Liver (tissue), 9 donors: ENCODE results near the gene CCDC116. TPM values are rescaled to one million over a fixed set of nuclear protein-coding genes. Genes with fewer than 3 reads are reported as not detected.
"Not testable (repeated sequence)": the region's sequence is repeated elsewhere in the genome, so short reads cannot be mapped to it uniquely, and the experiment has no call there.

ENCODE experiments used
- DNase-seq: peaks from one replicate; pipeline ENCODE4 v3.0.0-alpha.2; 2017; ENCODE audit warnings: low spot score
- H3K27ac ChIP-seq, 2 donors: one replicate each; pipeline ENCODE4 v1.7.0; 2013; ENCODE audit warnings: inconsistent platforms in 2 of 2, low read length in 2 of 2, control low read depth in 1 of 2, low read depth in 1 of 2, mild to moderate bottlenecking in 1 of 2
- H3K27me3 ChIP-seq, 4 donors: one replicate each; pipeline versions ENCODE4 v1.6.1 to v1.7.0; 2013; ENCODE audit warnings: low read length in 3 of 4, inconsistent platforms in 1 of 4, mild to moderate bottlenecking in 1 of 4, moderate library complexity in 1 of 4; ENCODE audit not compliant: control insufficient read depth in 4 of 4, insufficient read depth in 4 of 4
- H3K36me3 ChIP-seq, 4 donors: one replicate each; pipeline versions ENCODE4 v1.6.1 to v1.7.0; 2013; ENCODE audit warnings: low read length in 3 of 4, mild to moderate bottlenecking in 3 of 4, low read depth in 1 of 4, moderate library complexity in 1 of 4; ENCODE audit not compliant: control insufficient read depth in 4 of 4, insufficient read depth in 3 of 4
- H3K4me1 ChIP-seq, 4 donors: one replicate each; pipeline versions ENCODE4 v1.6.1 to v1.7.0; 2013; ENCODE audit warnings: low read length in 3 of 4, mild to moderate bottlenecking in 3 of 4, moderate library complexity in 1 of 4; ENCODE audit not compliant: control insufficient read depth in 4 of 4, insufficient read depth in 4 of 4
- H3K4me3 ChIP-seq, 3 donors: one replicate each; pipeline versions ENCODE4 v1.6.1 to v1.7.0; 2013; ENCODE audit warnings: low read length in 3 of 3, control low read depth in 1 of 3, low read depth in 1 of 3, mild to moderate bottlenecking in 1 of 3
- H3K9ac ChIP-seq, 2 donors: one replicate each; pipeline ENCODE4 v1.7.0; 2013; ENCODE audit warnings: low read length in 2 of 2, mild to moderate bottlenecking in 2 of 2, moderate library complexity in 2 of 2, control low read depth in 1 of 2, low read depth in 1 of 2
- H3K9me3 ChIP-seq, 4 donors: one replicate each; pipeline versions ENCODE4 v1.6.1 to v1.7.0; 2013; ENCODE audit warnings: low read length in 3 of 4; ENCODE audit not compliant: control insufficient read depth in 4 of 4
- ATF3 ChIP-seq: IDR thresholded peaks from 2 replicates; pipeline ENCODE4 v1.6.1; 2016; ENCODE audit warnings: antibody characterized with exemption
- EGR1 ChIP-seq, 2 donors: IDR thresholded peaks; 2 replicates each; pipeline ENCODE4 v1.6.1; 2016 to 2018; ENCODE audit warnings: antibody characterized with exemption in 2 of 2, low read depth in 2 of 2
- FOXA1 ChIP-seq: IDR thresholded peaks from 2 replicates; pipeline ENCODE4 v1.6.1; 2016; ENCODE audit warnings: antibody characterized with exemption
- FOXA2 ChIP-seq: IDR thresholded peaks from 2 replicates; pipeline ENCODE4 v1.6.1; 2016; ENCODE audit warnings: antibody characterized with exemption
- HNF4A ChIP-seq, 2 donors: conservative IDR thresholded peaks; 2 replicates each; pipeline ENCODE4 v1.6.1; 2016; ENCODE audit warnings: antibody characterized with exemption in 2 of 2, mild to moderate bottlenecking in 2 of 2
- HNF4G ChIP-seq: IDR thresholded peaks from 2 replicates; pipeline ENCODE4 v1.6.1; 2016; ENCODE audit warnings: antibody characterized with exemption
- NR2F2 ChIP-seq: IDR thresholded peaks from 2 replicates; pipeline ENCODE4 v1.6.1; 2016; ENCODE audit warnings: antibody characterized with exemption
- RAD21 ChIP-seq, 2 donors: IDR thresholded peaks; 2 replicates each; pipeline ENCODE4 v1.6.1; 2016; ENCODE audit warnings: antibody characterized with exemption in 2 of 2, mild to moderate bottlenecking in 2 of 2
- TAF1 ChIP-seq: conservative IDR thresholded peaks from 2 replicates; pipeline ENCODE4 v1.6.1; 2016; ENCODE audit warnings: antibody characterized with exemption, mild to moderate bottlenecking
- YY1 ChIP-seq: IDR thresholded peaks from 2 replicates; pipeline ENCODE4 v1.6.1; 2016; ENCODE audit warnings: antibody characterized with exemption, mild to moderate bottlenecking
- WGBS: extraction: QIAGEN DNeasy Blood & Tissue Kit; methylation state at CpG from one replicate; pipeline ENCODE4 v1.1.7; 2013; 5-methylcytosine and 5-hydroxymethylcytosine counted together
- polyA plus RNA-seq, 2 donors: library from polyadenylated mRNA; stranded (reverse) in 1 of 2; unstranded in 1 of 2; fragments of 200-250 nt in 1 of 2; fragments of >200 nt in 1 of 2; fragmentation: Nextera tagmentation in 1 of 2; extraction: Ambion mirVana in 1 of 2; gene quantifications; one replicate each; pipeline versions ENCODE4 v1.2.1 to v1.2.3, GENCODE V29; 2013 to 2015
- total RNA-seq, 2 donors: library from RNA; depleted of rRNA; stranded (reverse); fragments of >200 nt; gene quantifications; one replicate each; pipeline ENCODE4 v1.2.3, GENCODE V29; 2014
- TF ChIP-seq, protein P1 (sequence below): fragments of 150-350 bp; IDR thresholded peaks from 2 replicates; pipeline ENCODE4 v1.5.1; 2017; ENCODE audit warnings: improper control_type of control experiment, low read depth, low read length; ENCODE audit not compliant: missing input control
- TF ChIP-seq, protein P2 (sequence below): IDR thresholded peaks from 2 replicates; pipeline ENCODE4 v1.6.1; 2016; ENCODE audit warnings: antibody characterized with exemption, mild to moderate bottlenecking
- TF ChIP-seq, protein P3 (sequence below): IDR thresholded peaks from 2 replicates; pipeline ENCODE4 v1.6.1; 2016; ENCODE audit warnings: antibody characterized with exemption
- donor health status: healthy.
- donor health status: healthy.
- donor health status: healthy.
- donor health status: healthy.
- donor health status: healthy.

The CCDC116 gene
- total and polyA plus RNA-seq, 4 donors: 0.05 to 0.08 (median 0.05) TPM; not detected in 1

- 78% methylated on average over 4 of the region's 4 CpGs for WGBS
- TF ChIP-seq, protein P1, sequence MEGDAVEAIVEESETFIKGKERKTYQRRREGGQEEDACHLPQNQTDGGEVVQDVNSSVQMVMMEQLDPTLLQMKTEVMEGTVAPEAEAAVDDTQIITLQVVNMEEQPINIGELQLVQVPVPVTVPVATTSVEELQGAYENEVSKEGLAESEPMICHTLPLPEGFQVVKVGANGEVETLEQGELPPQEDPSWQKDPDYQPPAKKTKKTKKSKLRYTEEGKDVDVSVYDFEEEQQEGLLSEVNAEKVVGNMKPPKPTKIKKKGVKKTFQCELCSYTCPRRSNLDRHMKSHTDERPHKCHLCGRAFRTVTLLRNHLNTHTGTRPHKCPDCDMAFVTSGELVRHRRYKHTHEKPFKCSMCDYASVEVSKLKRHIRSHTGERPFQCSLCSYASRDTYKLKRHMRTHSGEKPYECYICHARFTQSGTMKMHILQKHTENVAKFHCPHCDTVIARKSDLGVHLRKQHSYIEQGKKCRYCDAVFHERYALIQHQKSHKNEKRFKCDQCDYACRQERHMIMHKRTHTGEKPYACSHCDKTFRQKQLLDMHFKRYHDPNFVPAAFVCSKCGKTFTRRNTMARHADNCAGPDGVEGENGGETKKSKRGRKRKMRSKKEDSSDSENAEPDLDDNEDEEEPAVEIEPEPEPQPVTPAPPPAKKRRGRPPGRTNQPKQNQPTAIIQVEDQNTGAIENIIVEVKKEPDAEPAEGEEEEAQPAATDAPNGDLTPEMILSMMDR: no peak
- H3K36me3 ChIP-seq: peaks cover 3 to 30% (median 20%) of the 10 kb centered on the region in 4 donors
These were observed 16.8 kb upstream of the CCDC116 start for GRCh38 chr22:21615731-21616130.

DNA sequence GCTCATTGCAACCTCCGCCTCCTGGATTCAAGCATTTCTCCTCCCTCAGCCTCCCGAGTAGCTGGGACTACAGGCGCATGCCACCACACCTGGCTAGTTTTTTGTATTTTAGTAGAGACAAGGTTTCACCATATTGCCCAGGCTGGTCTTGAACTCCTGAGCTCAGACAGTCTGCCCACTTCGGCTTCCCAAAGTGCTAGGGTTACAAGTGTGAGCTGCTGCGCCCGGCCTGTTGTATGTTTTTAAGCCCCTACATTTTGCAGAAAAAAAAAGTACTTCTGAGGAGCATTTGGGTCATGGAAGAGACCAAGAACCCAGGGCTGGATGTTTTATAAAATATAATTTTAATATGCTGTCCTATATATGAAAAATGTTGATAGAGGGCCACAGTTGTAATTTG, 15.2 kb upstream of the CCDC116 start:
- DNase-seq, H3K27me3 ChIP-seq, H3K4me1 ChIP-seq, H3K9ac ChIP-seq, H3K27ac ChIP-seq, H3K4me3 ChIP-seq, H3K9me3 ChIP-seq: not testable (repeated sequence)
- WGBS: 98% methylated on average over 6 of the region's 6 CpGs
- H3K36me3 ChIP-seq: peaks cover 5 to 19% (median 8%) of the 10 kb centered on the region in 4 donors

More at GRCh38 chr22:21615731-21616130, 16.8 kb upstream of the CCDC116 start:
- H3K4me1 ChIP-seq: no peaks in the 10 kb centered on the region
- no peak overlapping the region for H3K4me3 ChIP-seq
- H3K27me3 ChIP-seq: no peaks in the 10 kb centered on the region
- H3K9ac ChIP-seq: no peak overlapping the region
- H3K9me3 ChIP-seq: no peaks in the 10 kb centered on the region
- DNase-seq: no peak
- no peak overlapping the region for H3K27ac ChIP-seq

DNA sequence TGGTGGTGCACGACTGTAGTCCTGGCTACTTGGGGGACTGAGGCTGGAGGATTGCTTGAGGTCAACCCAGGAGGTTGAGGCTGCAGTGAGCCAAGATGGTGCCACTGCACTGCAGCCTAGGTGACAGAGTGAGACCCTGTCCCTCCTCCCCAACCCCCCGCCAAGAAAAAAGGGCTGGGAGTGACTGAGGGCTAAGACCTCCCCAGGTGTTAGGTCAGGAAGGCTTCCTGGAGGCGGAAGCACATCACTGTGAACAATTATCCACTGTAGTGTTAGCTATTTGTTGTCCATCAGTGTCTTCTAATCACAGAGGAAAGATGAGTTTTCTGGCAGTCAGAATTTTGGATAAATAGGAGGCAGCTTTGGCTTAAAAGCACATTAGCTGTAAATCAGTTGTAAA, 11.5 kb upstream of the CCDC116 start:
- no peak overlapping the region for H3K4me3 ChIP-seq
- H3K4me1 ChIP-seq: peaks cover 0 to 19% (median 15%) of the 10 kb centered on the region in 4 donors
- no peak for DNase-seq
- H3K27me3 ChIP-seq: no peaks in the 10 kb centered on the region
- no peak overlapping the region for H3K27ac ChIP-seq
- no peak overlapping the region for H3K9ac ChIP-seq
- TF ChIP-seq ATF3: no peak
- TF ChIP-seq, protein P2, sequence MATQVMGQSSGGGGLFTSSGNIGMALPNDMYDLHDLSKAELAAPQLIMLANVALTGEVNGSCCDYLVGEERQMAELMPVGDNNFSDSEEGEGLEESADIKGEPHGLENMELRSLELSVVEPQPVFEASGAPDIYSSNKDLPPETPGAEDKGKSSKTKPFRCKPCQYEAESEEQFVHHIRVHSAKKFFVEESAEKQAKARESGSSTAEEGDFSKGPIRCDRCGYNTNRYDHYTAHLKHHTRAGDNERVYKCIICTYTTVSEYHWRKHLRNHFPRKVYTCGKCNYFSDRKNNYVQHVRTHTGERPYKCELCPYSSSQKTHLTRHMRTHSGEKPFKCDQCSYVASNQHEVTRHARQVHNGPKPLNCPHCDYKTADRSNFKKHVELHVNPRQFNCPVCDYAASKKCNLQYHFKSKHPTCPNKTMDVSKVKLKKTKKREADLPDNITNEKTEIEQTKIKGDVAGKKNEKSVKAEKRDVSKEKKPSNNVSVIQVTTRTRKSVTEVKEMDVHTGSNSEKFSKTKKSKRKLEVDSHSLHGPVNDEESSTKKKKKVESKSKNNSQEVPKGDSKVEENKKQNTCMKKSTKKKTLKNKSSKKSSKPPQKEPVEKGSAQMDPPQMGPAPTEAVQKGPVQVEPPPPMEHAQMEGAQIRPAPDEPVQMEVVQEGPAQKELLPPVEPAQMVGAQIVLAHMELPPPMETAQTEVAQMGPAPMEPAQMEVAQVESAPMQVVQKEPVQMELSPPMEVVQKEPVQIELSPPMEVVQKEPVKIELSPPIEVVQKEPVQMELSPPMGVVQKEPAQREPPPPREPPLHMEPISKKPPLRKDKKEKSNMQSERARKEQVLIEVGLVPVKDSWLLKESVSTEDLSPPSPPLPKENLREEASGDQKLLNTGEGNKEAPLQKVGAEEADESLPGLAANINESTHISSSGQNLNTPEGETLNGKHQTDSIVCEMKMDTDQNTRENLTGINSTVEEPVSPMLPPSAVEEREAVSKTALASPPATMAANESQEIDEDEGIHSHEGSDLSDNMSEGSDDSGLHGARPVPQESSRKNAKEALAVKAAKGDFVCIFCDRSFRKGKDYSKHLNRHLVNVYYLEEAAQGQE: no peak
- peaks cover 0 to 8% (median 2%) of the 10 kb centered on the region in 4 donors for H3K36me3 ChIP-seq
- H3K9me3 ChIP-seq: no peaks in the 10 kb centered on the region
- WGBS: 95% methylated on average over 3 of the region's 3 CpGs

DNA sequence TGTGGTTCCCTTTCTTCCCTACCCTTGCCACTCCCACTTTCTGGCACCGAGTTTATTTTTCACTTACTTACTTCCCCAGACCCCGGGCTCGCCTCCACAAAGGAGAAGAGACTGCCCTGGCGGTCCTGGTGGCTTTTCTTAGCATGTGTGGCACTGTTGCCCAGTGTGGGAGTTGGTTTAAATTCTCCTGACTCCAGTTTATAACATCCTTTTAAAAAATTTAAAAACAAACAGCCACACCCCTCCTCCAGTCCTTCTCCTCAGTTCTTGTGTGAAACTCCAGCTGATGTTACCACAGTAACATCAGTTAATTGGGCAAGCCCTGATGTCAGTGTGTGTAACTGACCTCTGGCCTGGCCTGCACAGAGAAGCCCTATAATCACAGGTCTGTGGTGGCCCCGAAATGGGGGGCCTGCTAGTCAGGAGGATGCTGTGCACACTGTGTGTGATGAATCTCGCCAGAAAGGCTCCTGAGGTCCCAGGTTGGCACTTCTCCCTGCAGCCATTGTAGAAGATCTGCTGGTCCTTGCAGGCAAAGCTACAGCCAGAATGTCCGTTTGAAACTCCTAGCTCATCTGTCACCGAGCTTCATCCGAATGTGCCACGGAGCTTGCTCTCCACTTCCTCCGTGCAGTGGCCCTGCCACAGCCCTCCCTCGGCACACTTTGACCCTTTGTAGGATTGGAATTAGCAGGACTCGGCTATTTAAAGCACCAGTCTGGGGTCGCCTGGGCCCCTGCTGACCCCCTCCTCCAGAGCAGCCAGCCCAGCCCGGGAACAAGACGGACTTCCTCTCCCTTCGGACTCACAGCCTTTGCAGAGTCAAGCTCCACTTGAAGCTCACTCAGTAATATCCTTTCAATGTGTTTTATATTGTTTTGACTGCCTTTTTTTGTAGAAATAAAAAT, 10.3 kb upstream of the CCDC116 start:
- Histone ChIP-seq H3K4me3 (no peak overlapping the region), H3K27ac (no peak overlapping the region), H3K9me3 (no peaks in the 10 kb centered on the region), H3K9ac (no peak overlapping the region), H3K36me3 (peaks cover 0 to 8% (median 2%) of the 10 kb centered on the region in 4 donors), H3K4me1 (peaks cover 0 to 19% (median 15%) of the 10 kb centered on the region in 4 donors), H3K27me3 (no peaks in the 10 kb centered on the region)
- 68% methylated on average over 17 of the region's 17 CpGs for WGBS
- DNase-seq: no peak
- TF ChIP-seq HNF4G (no peak), FOXA1 (no peak), YY1 (no peak), NR2F2 (no peak), EGR1 (IDR thresholded peaks at IDR 0.05; ENCODE audit: low read depth in 2 of 2) (no peak), HNF4A (conservative IDR thresholded peaks at IDR 0.05) (no peak), TAF1 (no peak), FOXA2 (no peak), RAD21 (IDR thresholded peaks at IDR 0.05) (no peak)
- TF ChIP-seq, protein P1: no peak
- TF ChIP-seq, protein P3, sequence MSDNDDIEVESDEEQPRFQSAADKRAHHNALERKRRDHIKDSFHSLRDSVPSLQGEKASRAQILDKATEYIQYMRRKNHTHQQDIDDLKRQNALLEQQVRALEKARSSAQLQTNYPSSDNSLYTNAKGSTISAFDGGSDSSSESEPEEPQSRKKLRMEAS: no peak
